K562 (cell line): ENCODE data around the gene HCN4.

Experiments
- DNMT1 ChIP-seq: fragments of 450-650 bp; IDR thresholded peaks from 2 replicates; pipeline ENCODE4 v1.6.1; 2016; ENCODE audit warnings: antibody characterized with exemption, mild to moderate bottlenecking
- FOXK2 ChIP-seq, 2 experiments: fragments of 450-650 bp; IDR thresholded peaks in 1 of 2; conservative IDR thresholded peaks in 1 of 2; 2 replicates each; pipeline ENCODE4 v1.6.1; 2016; ENCODE audit warnings: low read depth in 2 of 2, mild to moderate bottlenecking in 1 of 2
- RFX1 ChIP-seq: fragments of 450-650 bp; IDR thresholded peaks from 2 replicates; pipeline ENCODE4 v1.6.1; 2016; ENCODE audit warnings: mild to moderate bottlenecking, moderate library complexity
- TBP ChIP-seq: optimal IDR thresholded peaks from 2 replicates; pipeline ENCODE3; 2011; ENCODE audit warnings: low read depth, low read length, improper control_type of control experiment
- TF ChIP-seq, protein P1 (sequence below), 3 experiments: IDR thresholded peaks in 2 of 3; conservative IDR thresholded peaks in 1 of 3; 2 replicates each; pipeline ENCODE4 v1.5.1; 2011 to 2012; ENCODE audit warnings: low read length in 3 of 3, mild to moderate bottlenecking in 3 of 3, control low read depth in 2 of 3, improper control_type of control experiment in 1 of 3, inconsistent platforms in 1 of 3, low read depth in 1 of 3, mixed read lengths in 1 of 3, moderate library complexity in 1 of 3; ENCODE audit not compliant: insufficient read depth in 2 of 3
- TF ChIP-seq, protein P2 (sequence below), 2 experiments: fragments of 450-650 bp; formaldehyde crosslinking in 1 of 2; IDR thresholded peaks; 2 replicates each; pipeline versions ENCODE4 v1.4.0 to v1.6.1; 2014 to 2020; ENCODE audit warnings: mild to moderate bottlenecking in 2 of 2, borderline replicate concordance in 1 of 2, low read depth in 1 of 2

DNA sequence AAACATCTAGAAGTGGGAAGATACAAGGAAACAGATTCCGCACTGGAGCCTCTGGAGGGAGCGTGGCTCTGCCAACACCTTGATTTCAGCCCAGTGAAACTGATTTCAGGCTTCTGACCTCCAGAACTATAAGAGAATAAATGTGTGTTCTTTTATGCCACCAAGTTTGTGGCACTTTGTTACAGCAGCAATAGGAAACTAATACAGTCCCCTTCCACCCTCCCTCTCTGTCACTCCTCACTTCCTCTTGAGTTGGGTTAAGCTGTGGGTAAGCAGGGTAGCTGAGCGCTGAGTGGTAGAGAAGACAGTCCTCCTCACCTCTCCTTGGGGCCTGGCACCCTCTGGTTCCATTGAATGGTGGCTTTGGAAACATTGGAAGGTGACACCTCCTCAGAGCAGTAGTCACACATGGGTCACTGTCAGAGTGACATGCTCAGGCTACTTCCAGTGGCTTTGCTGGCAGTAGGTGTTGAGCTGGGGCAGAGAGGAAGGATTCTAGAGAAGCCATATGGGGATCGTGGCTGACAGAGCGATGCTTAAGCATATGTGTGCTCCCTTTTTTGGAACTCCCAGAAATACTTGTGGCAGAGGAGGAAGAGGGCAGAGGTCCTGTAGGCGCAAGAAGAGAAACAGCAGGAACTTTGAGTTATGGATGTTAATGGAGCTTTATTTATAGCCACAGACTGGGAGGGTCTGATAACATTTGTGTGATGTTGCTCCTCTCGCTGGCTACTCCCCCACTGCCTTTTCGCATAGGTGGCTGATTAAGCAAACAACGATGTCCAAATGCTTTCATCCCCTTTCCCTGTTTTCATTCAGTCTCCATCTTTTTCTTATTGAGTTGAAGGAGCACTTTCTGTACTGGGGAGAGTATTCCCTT, 14.8 kb upstream of the HCN4 start:
- TF ChIP-seq, protein P1, sequence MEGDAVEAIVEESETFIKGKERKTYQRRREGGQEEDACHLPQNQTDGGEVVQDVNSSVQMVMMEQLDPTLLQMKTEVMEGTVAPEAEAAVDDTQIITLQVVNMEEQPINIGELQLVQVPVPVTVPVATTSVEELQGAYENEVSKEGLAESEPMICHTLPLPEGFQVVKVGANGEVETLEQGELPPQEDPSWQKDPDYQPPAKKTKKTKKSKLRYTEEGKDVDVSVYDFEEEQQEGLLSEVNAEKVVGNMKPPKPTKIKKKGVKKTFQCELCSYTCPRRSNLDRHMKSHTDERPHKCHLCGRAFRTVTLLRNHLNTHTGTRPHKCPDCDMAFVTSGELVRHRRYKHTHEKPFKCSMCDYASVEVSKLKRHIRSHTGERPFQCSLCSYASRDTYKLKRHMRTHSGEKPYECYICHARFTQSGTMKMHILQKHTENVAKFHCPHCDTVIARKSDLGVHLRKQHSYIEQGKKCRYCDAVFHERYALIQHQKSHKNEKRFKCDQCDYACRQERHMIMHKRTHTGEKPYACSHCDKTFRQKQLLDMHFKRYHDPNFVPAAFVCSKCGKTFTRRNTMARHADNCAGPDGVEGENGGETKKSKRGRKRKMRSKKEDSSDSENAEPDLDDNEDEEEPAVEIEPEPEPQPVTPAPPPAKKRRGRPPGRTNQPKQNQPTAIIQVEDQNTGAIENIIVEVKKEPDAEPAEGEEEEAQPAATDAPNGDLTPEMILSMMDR (IDR thresholded peaks at IDR 0.05 in 2 of 3, conservative IDR thresholded peaks at IDR 0.05 in 1 of 3; ENCODE audit: insufficient read depth in 2 of 3, low read depth in 1 of 3, low read length in 3 of 3), result no peak
- TF ChIP-seq FOXK2 (conservative IDR thresholded peaks at IDR 0.05 in 1 of 2, IDR thresholded peaks at IDR 0.05 in 1 of 2; ENCODE audit: low read depth in 2 of 2) (no peak), DNMT1 (no peak), TBP (no peak), RFX1 (no peak)
- TF ChIP-seq, protein P2, sequence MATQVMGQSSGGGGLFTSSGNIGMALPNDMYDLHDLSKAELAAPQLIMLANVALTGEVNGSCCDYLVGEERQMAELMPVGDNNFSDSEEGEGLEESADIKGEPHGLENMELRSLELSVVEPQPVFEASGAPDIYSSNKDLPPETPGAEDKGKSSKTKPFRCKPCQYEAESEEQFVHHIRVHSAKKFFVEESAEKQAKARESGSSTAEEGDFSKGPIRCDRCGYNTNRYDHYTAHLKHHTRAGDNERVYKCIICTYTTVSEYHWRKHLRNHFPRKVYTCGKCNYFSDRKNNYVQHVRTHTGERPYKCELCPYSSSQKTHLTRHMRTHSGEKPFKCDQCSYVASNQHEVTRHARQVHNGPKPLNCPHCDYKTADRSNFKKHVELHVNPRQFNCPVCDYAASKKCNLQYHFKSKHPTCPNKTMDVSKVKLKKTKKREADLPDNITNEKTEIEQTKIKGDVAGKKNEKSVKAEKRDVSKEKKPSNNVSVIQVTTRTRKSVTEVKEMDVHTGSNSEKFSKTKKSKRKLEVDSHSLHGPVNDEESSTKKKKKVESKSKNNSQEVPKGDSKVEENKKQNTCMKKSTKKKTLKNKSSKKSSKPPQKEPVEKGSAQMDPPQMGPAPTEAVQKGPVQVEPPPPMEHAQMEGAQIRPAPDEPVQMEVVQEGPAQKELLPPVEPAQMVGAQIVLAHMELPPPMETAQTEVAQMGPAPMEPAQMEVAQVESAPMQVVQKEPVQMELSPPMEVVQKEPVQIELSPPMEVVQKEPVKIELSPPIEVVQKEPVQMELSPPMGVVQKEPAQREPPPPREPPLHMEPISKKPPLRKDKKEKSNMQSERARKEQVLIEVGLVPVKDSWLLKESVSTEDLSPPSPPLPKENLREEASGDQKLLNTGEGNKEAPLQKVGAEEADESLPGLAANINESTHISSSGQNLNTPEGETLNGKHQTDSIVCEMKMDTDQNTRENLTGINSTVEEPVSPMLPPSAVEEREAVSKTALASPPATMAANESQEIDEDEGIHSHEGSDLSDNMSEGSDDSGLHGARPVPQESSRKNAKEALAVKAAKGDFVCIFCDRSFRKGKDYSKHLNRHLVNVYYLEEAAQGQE (IDR thresholded peaks at IDR 0.05; ENCODE audit: borderline replicate concordance), result no peak
- TF ChIP-seq, protein P2 (CRISPR knock-in tag; IDR thresholded peaks at IDR 0.05; ENCODE audit: low read depth), result no peak
